Testis (tissue), 3 donors: ENCODE measurements around the gene TFB2M. TPM values are rescaled to one million over a fixed set of nuclear protein-coding genes. Genes with fewer than 3 reads are reported as not detected.

Source experiments
- DNase-seq: peaks from one replicate; pipeline ENCODE4 v3.0.0-alpha.2; 2019
- H3K27ac ChIP-seq, 2 donors: fragments of 200-600 bp; sonication (generic); one replicate each; pipeline ENCODE4 v1.5.1; 2019
- H3K27me3 ChIP-seq: fragments of 200-600 bp; sonication (generic); one replicate; pipeline ENCODE4 v1.5.1; 2019
- H3K36me3 ChIP-seq: fragments of 200-600 bp; sonication (generic); one replicate; pipeline ENCODE4 v1.5.1; 2017; ENCODE audit warnings: low read depth; ENCODE audit errors: missing control alignments
- H3K4me1 ChIP-seq: fragments of 200-600 bp; sonication (generic); one replicate; pipeline ENCODE4 v1.5.1; 2019
- H3K4me3 ChIP-seq, 2 donors: fragments of 200-600 bp; sonication (generic); one replicate each; pipeline ENCODE4 v1.5.1; 2017 to 2019
- H3K9me3 ChIP-seq: fragments of 200-600 bp; sonication (generic); one replicate; pipeline ENCODE4 v1.5.1; 2017
- POLR2A ChIP-seq: fragments of 450-650 bp; IDR thresholded peaks from one replicate; pipeline ENCODE4 v1.6.1; 2017; ENCODE audit warnings: antibody characterized with exemption, mild to moderate bottlenecking, moderate library complexity
- WGBS, 2 donors: methylation state at CpG; one replicate each; pipeline ENCODE4 v1.1.5; 2018; 5-methylcytosine and 5-hydroxymethylcytosine counted together
- intact Hi-C: fragments of 100-400 bp; cut with DNase I; formaldehyde crosslinking; loops from one replicate; pipeline ENCODE4 v1.15.1; 2023; ENCODE audit warnings: low total_unique reads
- polyA plus RNA-seq: library from polyadenylated mRNA; stranded (reverse); fragments of 350-450 nt; fragmentation: Illumina TruSeq; extraction: RNeasy Lipid Tissue Mini Kit (QIAGEN cat#74804); gene quantifications from one replicate; pipeline ENCODE4 v1.2.3, GENCODE V29; 2014; ENCODE audit warnings: low read depth, low replicate concordance; ENCODE audit not compliant: insufficient read depth
- total RNA-seq, 2 donors: library from RNA; depleted of rRNA; stranded (reverse); fragments of >200 nt; gene quantifications; one replicate each; pipeline ENCODE4 v1.2.3, GENCODE V29; 2016
- TF ChIP-seq, protein P1 (sequence below), 3 experiments: fragments of 450-650 bp in 2 of 3; fragments of 200-600 bp in 1 of 3; sonication (generic) in 1 of 3; IDR thresholded peaks; one replicate each; pipeline ENCODE4 v1.5.1; 2016 to 2019; ENCODE audit warnings: antibody characterized with exemption in 3 of 3, mild to moderate bottlenecking in 2 of 3, moderate library complexity in 1 of 3

Gene TFB2M
- total and polyA plus RNA-seq, 3 donors from 2014 or later = 15.7 to 20.0 (median 19.8) TPM

- WGBS, 2 donors = 86 to 92% methylated on average over 3 of the region's 3 CpGs
- Histone ChIP-seq H3K27ac (no peak overlapping the region), H3K9me3 (no peaks in the 10 kb centered on the region), H3K4me3 (no peak overlapping the region), H3K4me1 (no peaks in the 10 kb centered on the region), H3K36me3 (no peaks in the 10 kb centered on the region), H3K27me3 (no peaks in the 10 kb centered on the region)
- TF ChIP-seq POLR2A = no peak
- TF ChIP-seq, protein P1, sequence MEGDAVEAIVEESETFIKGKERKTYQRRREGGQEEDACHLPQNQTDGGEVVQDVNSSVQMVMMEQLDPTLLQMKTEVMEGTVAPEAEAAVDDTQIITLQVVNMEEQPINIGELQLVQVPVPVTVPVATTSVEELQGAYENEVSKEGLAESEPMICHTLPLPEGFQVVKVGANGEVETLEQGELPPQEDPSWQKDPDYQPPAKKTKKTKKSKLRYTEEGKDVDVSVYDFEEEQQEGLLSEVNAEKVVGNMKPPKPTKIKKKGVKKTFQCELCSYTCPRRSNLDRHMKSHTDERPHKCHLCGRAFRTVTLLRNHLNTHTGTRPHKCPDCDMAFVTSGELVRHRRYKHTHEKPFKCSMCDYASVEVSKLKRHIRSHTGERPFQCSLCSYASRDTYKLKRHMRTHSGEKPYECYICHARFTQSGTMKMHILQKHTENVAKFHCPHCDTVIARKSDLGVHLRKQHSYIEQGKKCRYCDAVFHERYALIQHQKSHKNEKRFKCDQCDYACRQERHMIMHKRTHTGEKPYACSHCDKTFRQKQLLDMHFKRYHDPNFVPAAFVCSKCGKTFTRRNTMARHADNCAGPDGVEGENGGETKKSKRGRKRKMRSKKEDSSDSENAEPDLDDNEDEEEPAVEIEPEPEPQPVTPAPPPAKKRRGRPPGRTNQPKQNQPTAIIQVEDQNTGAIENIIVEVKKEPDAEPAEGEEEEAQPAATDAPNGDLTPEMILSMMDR (IDR thresholded peaks at IDR 0.05) = no peak
- no peak for DNase-seq
- intact Hi-C loops = no loop called here
Measured at GRCh38 chr1:246537887-246538286, 28.2 kb downstream of the TFB2M start.

DNA sequence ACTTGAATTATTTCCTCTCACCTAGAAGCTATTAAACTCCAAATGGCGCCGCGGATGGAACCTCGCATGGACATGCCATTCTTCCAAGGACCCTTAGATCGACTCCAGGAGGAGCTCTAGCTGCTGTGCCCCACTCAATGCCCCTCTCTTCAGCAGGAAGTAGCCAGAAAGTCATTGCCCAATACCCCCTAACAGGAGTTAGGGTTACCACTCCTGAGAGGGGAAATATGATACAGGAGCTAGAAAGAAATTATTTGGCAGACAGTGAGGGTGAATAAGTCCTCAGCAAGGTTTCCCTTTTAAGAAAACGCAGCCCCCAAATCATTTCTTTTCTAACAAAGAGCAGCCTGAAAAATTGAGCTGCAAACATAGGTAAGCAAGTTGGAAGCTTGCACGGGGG, 28.6 kb downstream of the TFB2M start:
- WGBS, 2 donors = 73 to 81% methylated on average over 7 of the region's 7 CpGs
- TF ChIP-seq, protein P1 (IDR thresholded peaks at IDR 0.05) = no peak
- TF ChIP-seq POLR2A = no peak
- H3K4me3 ChIP-seq = no peak overlapping the region
- no peaks in the 10 kb centered on the region for H3K27me3 ChIP-seq
- no peak overlapping the region for H3K27ac ChIP-seq
- H3K36me3 ChIP-seq = no peaks in the 10 kb centered on the region
- intact Hi-C loops = no loop called here
- H3K4me1 ChIP-seq = no peaks in the 10 kb centered on the region
- no peaks in the 10 kb centered on the region for H3K9me3 ChIP-seq
- no peak for DNase-seq

DNA sequence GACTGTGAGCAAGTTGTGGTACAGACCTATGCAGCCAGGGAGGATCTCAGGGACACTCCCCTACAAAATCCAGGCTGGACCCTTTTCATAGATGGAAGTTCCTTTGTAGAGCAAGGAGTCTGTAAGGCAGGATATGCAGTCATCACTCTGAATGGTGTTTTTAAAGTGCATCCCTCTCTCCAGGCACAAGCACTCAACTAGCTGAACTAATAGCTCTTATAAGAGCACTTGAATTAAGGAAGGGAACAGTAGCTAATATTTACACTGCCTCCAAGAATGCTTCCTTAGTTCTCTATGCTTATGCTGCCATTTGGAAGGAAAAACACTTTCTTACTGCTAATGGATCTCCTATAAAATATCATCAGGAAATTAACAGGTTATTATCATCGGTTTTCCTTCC, 31.9 kb downstream of the TFB2M start:
- Histone ChIP-seq H3K9me3 (no peaks in the 10 kb centered on the region), H3K4me1 (no peaks in the 10 kb centered on the region), H3K27me3 (no peaks in the 10 kb centered on the region), H3K36me3 (no peaks in the 10 kb centered on the region), H3K27ac (no peak overlapping the region), H3K4me3 (no peak overlapping the region)
- intact Hi-C loops = no loop called here
- DNase-seq = no peak
- WGBS, 2 donors = 88 to 90% methylated on average over 1 of the region's 1 CpG
- TF ChIP-seq POLR2A = no peak
- TF ChIP-seq, protein P1 (IDR thresholded peaks at IDR 0.05) = no peak

GRCh38 chr1:246533371-246533905, 32.6 kb downstream of the TFB2M start:
- H3K27ac ChIP-seq = no peak overlapping the region

DNA sequence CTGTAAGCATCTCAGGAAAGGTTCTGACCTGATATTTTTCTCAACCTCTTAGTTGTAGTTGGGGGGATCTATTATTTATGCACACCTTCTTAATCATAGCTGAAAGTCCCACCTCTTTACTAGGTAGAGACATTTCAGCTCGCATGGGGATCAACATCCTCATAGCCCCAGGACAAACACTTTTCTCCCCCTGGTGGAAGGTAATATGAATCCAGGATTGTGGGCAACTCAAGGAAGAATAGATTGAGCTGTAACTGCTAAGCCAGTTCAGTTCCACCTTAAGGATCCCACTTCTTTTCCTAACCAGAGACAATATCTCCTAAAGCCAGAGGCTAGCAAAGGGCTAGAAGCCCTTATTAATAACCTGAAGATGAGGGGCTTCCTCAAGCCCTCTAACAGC, 33.5 kb downstream of the TFB2M start:
- no peaks in the 10 kb centered on the region for H3K27me3 ChIP-seq
- H3K27ac ChIP-seq = no peak overlapping the region
- H3K36me3 ChIP-seq = no peaks in the 10 kb centered on the region
- intact Hi-C loops = no loop called here
- TF ChIP-seq, protein P1 (IDR thresholded peaks at IDR 0.05) = no peak
- no peak for TF ChIP-seq POLR2A
- no peak overlapping the region for H3K4me3 ChIP-seq
- H3K9me3 ChIP-seq = no peaks in the 10 kb centered on the region
- H3K4me1 ChIP-seq = no peaks in the 10 kb centered on the region
- no peak for DNase-seq
- WGBS, 2 donors = 62 to 77% methylated on average over 1 of the region's 1 CpG

More at GRCh38 chr1:246533371-246533905, 32.6 kb downstream of the TFB2M start:
- WGBS, 2 donors = 86 to 96% methylated on average over 2 of the region's 2 CpGs
- TF ChIP-seq, protein P1 (IDR thresholded peaks at IDR 0.05) = no peak
- TF ChIP-seq POLR2A = no peak
- Histone ChIP-seq H3K4me1 (no peaks in the 10 kb centered on the region), H3K36me3 (no peaks in the 10 kb centered on the region), H3K9me3 (no peaks in the 10 kb centered on the region), H3K27me3 (no peaks in the 10 kb centered on the region), H3K4me3 (no peak overlapping the region)
- DNase-seq = no peak
- intact Hi-C loops = no loop called here
